Body of pancreas (tissue), 4 donors: ENCODE data around the gene RBM20.

ENCODE experiments used
- POLR2A ChIP-seq, 3 donors: fragments of 450-650 bp; IDR thresholded peaks; one replicate each; pipeline ENCODE4 v1.6.1; 2016; ENCODE audit warnings: antibody characterized with exemption in 3 of 3, mild to moderate bottlenecking in 2 of 3
- TF ChIP-seq, protein P1 (sequence below), 7 experiments: fragments of 450-650 bp in 4 of 7; fragments of 200-600 bp in 3 of 7; sonication (generic) in 3 of 7; IDR thresholded peaks; one replicate each; pipeline ENCODE4 v1.5.1; 2016 to 2019; ENCODE audit warnings: antibody characterized with exemption in 7 of 7

DNA sequence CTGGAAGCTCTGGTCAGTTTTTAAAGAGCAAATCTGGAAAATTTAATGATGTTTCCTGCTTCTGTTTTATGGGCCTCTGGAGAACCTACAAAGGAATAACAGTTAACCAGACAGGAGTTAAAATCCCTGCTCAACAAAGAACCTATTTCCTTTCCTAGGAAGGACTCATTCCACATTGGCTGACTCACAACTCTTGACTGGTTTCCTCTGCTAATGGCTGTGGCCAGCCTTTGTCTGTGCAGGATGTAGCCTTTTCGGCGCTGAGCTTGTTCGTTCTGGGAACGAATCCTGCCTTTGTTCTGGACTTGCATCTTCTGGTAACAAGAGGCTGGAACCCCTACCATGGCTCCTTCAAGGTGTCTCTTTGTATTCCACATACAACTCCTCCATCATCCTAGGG is 114.8 kb downstream of the RBM20 start:
- no peak for TF ChIP-seq POLR2A (IDR thresholded peaks at IDR 0.05)
- TF ChIP-seq, protein P1, sequence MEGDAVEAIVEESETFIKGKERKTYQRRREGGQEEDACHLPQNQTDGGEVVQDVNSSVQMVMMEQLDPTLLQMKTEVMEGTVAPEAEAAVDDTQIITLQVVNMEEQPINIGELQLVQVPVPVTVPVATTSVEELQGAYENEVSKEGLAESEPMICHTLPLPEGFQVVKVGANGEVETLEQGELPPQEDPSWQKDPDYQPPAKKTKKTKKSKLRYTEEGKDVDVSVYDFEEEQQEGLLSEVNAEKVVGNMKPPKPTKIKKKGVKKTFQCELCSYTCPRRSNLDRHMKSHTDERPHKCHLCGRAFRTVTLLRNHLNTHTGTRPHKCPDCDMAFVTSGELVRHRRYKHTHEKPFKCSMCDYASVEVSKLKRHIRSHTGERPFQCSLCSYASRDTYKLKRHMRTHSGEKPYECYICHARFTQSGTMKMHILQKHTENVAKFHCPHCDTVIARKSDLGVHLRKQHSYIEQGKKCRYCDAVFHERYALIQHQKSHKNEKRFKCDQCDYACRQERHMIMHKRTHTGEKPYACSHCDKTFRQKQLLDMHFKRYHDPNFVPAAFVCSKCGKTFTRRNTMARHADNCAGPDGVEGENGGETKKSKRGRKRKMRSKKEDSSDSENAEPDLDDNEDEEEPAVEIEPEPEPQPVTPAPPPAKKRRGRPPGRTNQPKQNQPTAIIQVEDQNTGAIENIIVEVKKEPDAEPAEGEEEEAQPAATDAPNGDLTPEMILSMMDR (IDR thresholded peaks at IDR 0.05), result no peak
